Body of pancreas (tissue), 4 donors: ENCODE data around the gene CHAC1. TPM values are rescaled to one million over a fixed set of nuclear protein-coding genes. Genes with fewer than 3 reads are reported as not detected.
A peak's percentile ranks its signal among the peaks of the same experiment; 100 is the strongest.

Experiments used
- ATAC-seq: fragments of 150-250 bp; one replicate; pipeline ENCODE4 v1.9.1; 2016
- DNase-seq, 4 donors: peaks; one replicate each; pipeline ENCODE4 v3.0.0-alpha.2; 2019
- H3K27ac ChIP-seq, 4 donors: fragments of 200-600 bp; sonication (generic); 1 replicate in 3 of 4; 2 replicates in 1 of 4; pipeline versions ENCODE4 v1.5.1 to v1.6.1; 2016 to 2019; ENCODE audit warnings: mild to moderate bottlenecking in 1 of 4, mixed read lengths in 1 of 4, moderate library complexity in 1 of 4
- H3K27me3 ChIP-seq, 2 donors: fragments of 200-600 bp; sonication (generic); one replicate each; pipeline ENCODE4 v1.6.0; 2016; ENCODE audit warnings: mild to moderate bottlenecking in 1 of 2
- H3K36me3 ChIP-seq, 2 donors: fragments of 200-600 bp; sonication (generic); replicated peaks in 1 of 2; 2 replicates each; pipeline ENCODE4 v1.5.1; 2016; ENCODE audit warnings: low read depth in 2 of 2; ENCODE audit not compliant: insufficient read depth in 1 of 2
- H3K4me1 ChIP-seq: fragments of 200-600 bp; sonication (generic); one replicate; pipeline ENCODE4 v1.6.0; 2016
- H3K4me3 ChIP-seq, 2 donors: fragments of 200-600 bp; sonication (generic); 1 replicate in 1 of 2; 2 replicates in 1 of 2; pipeline ENCODE4 v1.5.1; 2016 to 2019
- H3K9me3 ChIP-seq, 3 donors: fragments of 200-600 bp; sonication (generic); 1 replicate in 2 of 3; 2 replicates in 1 of 3; pipeline ENCODE4 v1.5.1; 2016
- CTCF ChIP-seq, 7 experiments: fragments of 450-650 bp in 4 of 7; fragments of 200-600 bp in 3 of 7; sonication (generic) in 3 of 7; IDR thresholded peaks; one replicate each; pipeline ENCODE4 v1.5.1; 2016 to 2019; ENCODE audit warnings: antibody characterized with exemption in 7 of 7
- POLR2A ChIP-seq, 3 donors: fragments of 450-650 bp; IDR thresholded peaks; one replicate each; pipeline ENCODE4 v1.6.1; 2016; ENCODE audit warnings: antibody characterized with exemption in 3 of 3, mild to moderate bottlenecking in 2 of 3
- WGBS, 2 donors: methylation state at CpG; one replicate each; pipeline ENCODE4 v1.1.5; 2017; 5-methylcytosine and 5-hydroxymethylcytosine counted together
- intact Hi-C: fragments of 100-400 bp; cut with DNase I; formaldehyde crosslinking; loops from one replicate; pipeline ENCODE4 v1.15.1; 2023
- total RNA-seq, 2 donors: library from RNA; depleted of rRNA; stranded (reverse); fragments of >200 nt; gene quantifications; one replicate each; pipeline ENCODE4 v1.1.0, GENCODE V29; 2016

Gene CHAC1
- total RNA-seq, 2 donors from 2014 or later, result 4.0 to 4.7 TPM

DNA sequence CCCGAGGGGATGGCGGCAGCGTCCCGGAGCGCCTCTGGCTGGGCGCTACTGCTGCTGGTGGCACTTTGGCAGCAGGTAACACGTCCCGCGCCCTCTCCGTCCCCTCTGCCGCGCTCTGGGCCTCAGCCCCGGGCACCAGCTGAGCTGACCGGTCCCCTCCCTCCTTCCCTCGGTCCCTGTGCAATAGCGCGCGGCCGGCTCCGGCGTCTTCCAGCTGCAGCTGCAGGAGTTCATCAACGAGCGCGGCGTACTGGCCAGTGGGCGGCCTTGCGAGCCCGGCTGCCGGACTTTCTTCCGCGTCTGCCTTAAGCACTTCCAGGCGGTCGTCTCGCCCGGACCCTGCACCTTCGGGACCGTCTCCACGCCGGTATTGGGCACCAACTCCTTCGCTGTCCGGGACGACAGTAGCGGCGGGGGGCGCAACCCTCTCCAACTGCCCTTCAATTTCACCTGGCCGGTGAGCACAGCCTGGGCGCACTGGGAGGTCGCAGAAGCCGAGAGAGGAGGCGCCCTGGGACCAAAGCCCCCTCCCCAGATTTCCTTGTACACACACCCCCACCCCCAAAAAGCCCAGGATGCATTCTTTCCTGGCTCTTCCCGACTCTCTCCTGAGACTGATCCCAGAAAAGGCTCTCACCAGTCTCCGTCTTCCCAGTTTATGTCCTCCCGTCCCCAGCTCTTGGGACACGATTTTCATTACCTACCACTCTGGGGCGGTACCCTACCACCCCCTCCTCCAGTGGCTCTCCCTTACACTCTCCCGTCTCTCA, 23.4 kb upstream of the CHAC1 start:
- Histone ChIP-seq H3K27me3 (peaks cover 0 to 35% of the 10 kb centered on the region in 2 donors), H3K27ac (no peak overlapping the region), H3K36me3 (no peaks in the 10 kb centered on the region), H3K4me3 (peak overlapping the region in 1 of 2 donors; percentile 16), H3K9me3 (no peaks in the 10 kb centered on the region), H3K4me1 (peaks cover 67% of the 10 kb centered on the region)
- intact Hi-C loops, result no loop called here
- 1 to 6% methylated on average over 6 to 53 of the region's 56 CpGs for WGBS, 2 donors
- TF ChIP-seq CTCF (IDR thresholded peaks at IDR 0.05), result no peak
- no peak for TF ChIP-seq POLR2A (IDR thresholded peaks at IDR 0.05)
- ATAC-seq (peak; percentile 46), DNase-seq (peak; percentile 45 to 63 (median 56))

DNA sequence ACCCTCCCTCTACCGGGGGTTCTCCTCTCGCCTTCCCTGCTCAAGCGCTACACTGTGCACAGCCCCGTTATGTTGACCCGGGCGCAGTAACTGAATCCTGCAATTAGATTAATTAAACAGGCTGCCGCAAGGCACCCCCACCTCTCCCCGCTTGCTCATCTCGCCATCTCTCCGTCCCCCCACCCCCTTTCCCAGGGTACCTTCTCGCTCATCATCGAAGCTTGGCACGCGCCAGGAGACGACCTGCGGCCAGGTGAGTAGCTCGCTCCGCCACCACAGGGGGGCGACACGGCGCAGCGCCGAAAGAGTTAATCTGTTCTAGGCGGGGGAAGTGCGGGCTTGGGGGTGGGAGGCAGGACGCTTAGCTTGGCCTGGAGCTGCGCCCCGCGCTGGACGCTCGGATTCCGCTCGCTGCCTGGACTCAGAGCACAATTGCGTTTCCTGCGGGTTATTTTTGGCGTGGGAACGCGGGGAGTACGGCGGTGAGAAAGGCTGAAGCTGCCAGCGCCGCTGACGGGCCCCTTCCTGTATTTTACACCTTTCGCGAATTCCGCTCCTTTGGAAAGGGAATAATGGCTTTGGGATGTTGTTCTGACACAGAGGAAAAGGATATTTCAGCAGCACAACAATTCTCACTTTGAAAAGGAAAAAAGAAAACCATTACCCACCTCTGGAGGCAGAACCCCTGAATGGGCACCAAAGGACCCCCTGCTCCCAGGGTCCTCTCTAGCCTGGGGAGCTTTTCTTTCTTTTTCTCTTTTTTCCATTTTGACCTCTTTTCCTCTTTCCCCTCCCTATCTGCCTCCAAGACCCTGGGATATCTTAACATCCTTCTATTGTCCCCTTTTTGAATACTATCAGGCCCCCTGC, 22.6 kb upstream of the CHAC1 start:
- Histone ChIP-seq H3K9me3 (no peaks in the 10 kb centered on the region), H3K36me3 (no peaks in the 10 kb centered on the region), H3K27me3 (peaks cover 0 to 35% of the 10 kb centered on the region in 2 donors), H3K4me3 (no peak overlapping the region), H3K27ac (peak overlapping the region in 1 of 4 donors; percentile 24), H3K4me1 (peaks cover 63% of the 10 kb centered on the region)
- ATAC-seq, result peak; percentile 12
- intact Hi-C loops, result no loop called here
- 1 to 4% methylated on average over 21 to 46 of the region's 46 CpGs for WGBS, 2 donors
- peak in 3 of 4 donors; percentile 42 to 56 (median 49) for DNase-seq
- TF ChIP-seq POLR2A (IDR thresholded peaks at IDR 0.05) (peak in 1 of 3 donors; percentile 24), CTCF (IDR thresholded peaks at IDR 0.05) (peak in 6 of 7 experiments; percentile 27 to 58 (median 46))

DNA sequence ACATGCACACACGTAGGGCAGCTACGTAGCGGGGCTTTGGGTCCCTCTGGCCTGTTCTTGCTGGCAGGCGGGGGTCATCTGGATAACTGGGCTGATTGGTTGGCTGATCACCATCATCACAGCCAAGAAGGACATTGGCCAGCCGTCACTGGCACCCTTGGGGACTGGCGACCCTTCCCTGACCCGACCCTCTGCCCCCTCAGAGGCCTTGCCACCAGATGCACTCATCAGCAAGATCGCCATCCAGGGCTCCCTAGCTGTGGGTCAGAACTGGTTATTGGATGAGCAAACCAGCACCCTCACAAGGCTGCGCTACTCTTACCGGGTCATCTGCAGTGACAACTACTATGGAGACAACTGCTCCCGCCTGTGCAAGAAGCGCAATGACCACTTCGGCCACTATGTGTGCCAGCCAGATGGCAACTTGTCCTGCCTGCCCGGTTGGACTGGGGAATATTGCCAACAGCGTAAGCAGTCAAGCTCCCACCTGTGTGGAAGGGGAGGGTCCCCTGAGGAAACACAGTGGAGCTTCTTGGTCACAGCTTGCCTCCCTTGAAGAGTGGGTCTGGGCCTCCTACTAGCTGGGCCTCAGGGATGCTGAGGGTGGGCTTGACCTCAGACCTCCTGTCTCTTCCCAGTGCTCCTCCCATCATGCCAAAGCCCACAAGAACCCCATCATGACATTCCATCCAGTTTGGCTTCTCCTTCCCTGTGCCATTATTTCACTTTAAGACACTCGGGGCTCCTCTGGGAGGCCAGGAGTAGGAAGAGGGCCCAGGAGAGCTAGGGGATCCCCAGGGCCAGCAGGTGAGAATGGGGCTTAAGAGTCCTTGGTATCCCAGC, 21.8 kb upstream of the CHAC1 start:
- Histone ChIP-seq H3K4me3 (no peak overlapping the region), H3K4me1 (peaks cover 55% of the 10 kb centered on the region), H3K27ac (peak overlapping the region in 1 of 4 donors; percentile 24), H3K27me3 (peaks cover 0 to 26% of the 10 kb centered on the region in 2 donors), H3K9me3 (no peaks in the 10 kb centered on the region), H3K36me3 (no peaks in the 10 kb centered on the region)
- intact Hi-C loops, result no loop called here
- DNase-seq, result no peak
- 71 to 72% methylated on average over 13 to 15 of the region's 16 CpGs for WGBS, 2 donors
- ATAC-seq, result no peak
- TF ChIP-seq POLR2A (IDR thresholded peaks at IDR 0.05) (no peak), CTCF (IDR thresholded peaks at IDR 0.05) (no peak)

DNA sequence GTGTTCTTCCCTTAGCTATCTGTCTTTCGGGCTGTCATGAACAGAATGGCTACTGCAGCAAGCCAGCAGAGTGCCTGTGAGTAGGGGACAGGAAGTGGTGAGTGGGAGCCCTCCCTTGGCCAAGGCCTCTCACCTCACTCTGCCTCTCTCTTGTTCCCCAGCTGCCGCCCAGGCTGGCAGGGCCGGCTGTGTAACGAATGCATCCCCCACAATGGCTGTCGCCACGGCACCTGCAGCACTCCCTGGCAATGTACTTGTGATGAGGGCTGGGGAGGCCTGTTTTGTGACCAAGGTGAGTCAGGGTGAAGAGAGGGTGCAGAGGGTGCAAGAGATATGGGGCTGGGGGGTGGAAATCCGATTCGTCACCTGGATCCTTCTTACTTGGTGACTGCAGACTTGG, 21.1 kb upstream of the CHAC1 start:
- TF ChIP-seq POLR2A (IDR thresholded peaks at IDR 0.05) (no peak), CTCF (IDR thresholded peaks at IDR 0.05) (no peak)
- intact Hi-C loops, result no loop called here
- no peak for DNase-seq
- H3K27me3 ChIP-seq, result peaks cover 0 to 20% of the 10 kb centered on the region in 2 donors
- H3K27ac ChIP-seq, result no peak overlapping the region
- H3K9me3 ChIP-seq, result no peaks in the 10 kb centered on the region
- peaks cover 49% of the 10 kb centered on the region for H3K4me1 ChIP-seq
- H3K4me3 ChIP-seq, result no peak overlapping the region
- no peaks in the 10 kb centered on the region for H3K36me3 ChIP-seq
- ATAC-seq, result no peak
- 77 to 89% methylated on average over 7 to 8 of the region's 8 CpGs for WGBS, 2 donors
